CD4-positive, alpha-beta T cell (primary cell): Measurements from ENCODE around the gene CHI3L1. TPM values are rescaled to one million over a fixed set of nuclear protein-coding genes. Genes with fewer than 3 reads are reported as not detected.

Experiments used
- ATAC-seq: fragments of 200-7000 bp; cut with Tn5 transposase; one replicate; pipeline ENCODE4 v1.10.0; 2022; ENCODE audit warnings: mild to moderate bottlenecking; ENCODE audit not compliant: poor library complexity
- CTCF ChIA-PET: fragments of 350-600 bp; sonication (Branson Sonifier 250); formaldehyde crosslinking; loops from one replicate; lab custom pipeline; 2021; ENCODE audit warnings: antibody characterized with exemption, inconsistent platforms; lab: Charles Lee
- POLR2A ChIA-PET: fragments of 350-600 bp; sonication (Branson Sonifier 250); formaldehyde crosslinking; loops from one replicate; lab custom pipeline; 2021; ENCODE audit warnings: antibody characterized with exemption, inconsistent platforms; lab: Charles Lee
- DNase-seq, 14 experiments: peaks; one replicate each; pipeline ENCODE4 v3.0.0-alpha.2; 2013 to 2020; ENCODE audit warnings: mixed read lengths in 2 of 14
- H3K27ac ChIP-seq, 2 donors: one replicate each; pipeline versions ENCODE4 v1.5.1 to v1.7.0; 2013; ENCODE audit warnings: low read length in 2 of 2, low read depth in 1 of 2, mild to moderate bottlenecking in 1 of 2
- H3K27me3 ChIP-seq, 2 experiments: 1 replicate in 1 of 2; 2 replicates in 1 of 2; pipeline versions ENCODE4 v1.6.1 to v1.7.0; 2013; ENCODE audit warnings: low read length in 2 of 2, control low read depth in 1 of 2, mild to moderate bottlenecking in 1 of 2, moderate library complexity in 1 of 2; ENCODE audit not compliant: insufficient read depth in 2 of 2, control insufficient read depth in 1 of 2
- H3K36me3 ChIP-seq: one replicate; pipeline ENCODE4 v1.6.1; 2013; ENCODE audit warnings: low read length, control low read depth; ENCODE audit not compliant: insufficient read depth
- H3K4me1 ChIP-seq: one replicate; pipeline ENCODE4 v1.6.1; 2013; ENCODE audit warnings: low read length, control low read depth; ENCODE audit not compliant: insufficient read depth
- H3K4me3 ChIP-seq: one replicate; pipeline ENCODE4 v1.5.1; 2013; ENCODE audit warnings: mild to moderate bottlenecking, low read length, moderate library complexity
- H3K9me3 ChIP-seq, 2 experiments: 1 replicate in 1 of 2; 2 replicates in 1 of 2; pipeline versions ENCODE4 v1.6.1 to v1.7.0; 2013; ENCODE audit warnings: low read length in 2 of 2, mild to moderate bottlenecking in 2 of 2, control low read depth in 1 of 2, moderate library complexity in 1 of 2; ENCODE audit not compliant: control insufficient read depth in 1 of 2, insufficient read depth in 1 of 2
- H3K27ac Mint-ChIP-seq: one replicate; pipeline ENCODE4 v1.8.0; 2020; ENCODE audit warnings: mixed read lengths
- H3K27me3 Mint-ChIP-seq: one replicate; pipeline ENCODE4 v1.8.0; 2021; ENCODE audit warnings: mixed read lengths
- H3K36me3 Mint-ChIP-seq: one replicate; pipeline ENCODE4 v1.8.0; 2021; ENCODE audit warnings: low read depth, mixed read lengths
- H3K4me1 Mint-ChIP-seq: one replicate; pipeline ENCODE4 v1.8.0; 2021; ENCODE audit warnings: low read depth, mixed read lengths
- H3K4me3 Mint-ChIP-seq: one replicate; pipeline ENCODE4 v1.8.0; 2020; ENCODE audit warnings: mild to moderate bottlenecking, mixed read lengths
- H3K9me3 Mint-ChIP-seq: one replicate; pipeline ENCODE4 v1.8.0; 2020; ENCODE audit warnings: mixed read lengths
- intact Hi-C, 2 experiments: fragments of 100-400 bp; cut with DNase I in 1 of 2; cut with micrococcal nuclease in 1 of 2; formaldehyde crosslinking; loops; one replicate each; pipeline versions ENCODE4 v1.15.1 to v1.9.0; 2023 to 2025; cut with DNase I, micrococcal nuclease
- total RNA-seq, 174 experiments: library from RNA in 2 of 174; stranded (reverse) in 2 of 174; gene quantifications; one replicate each; pipeline ENCODE4 v1.2.3 and lab custom pipeline; 2021 to 2026
- TF ChIP-seq, protein P1 (sequence below): fragments of 200-600 bp; IDR thresholded peaks from one replicate; pipeline ENCODE4 v1.8.0; 2022; ENCODE audit warnings: antibody characterized with exemption, mild to moderate bottlenecking

The CHI3L1 gene
- total RNA-seq, 2 experiments from 2014 or later: not detected

GRCh38 chr1:203183828-203184227 lies 2.7 kb downstream of the CHI3L1 start:
- DNase-seq (no peak), ATAC-seq (no peak)
- no peaks in the 10 kb centered on the region for H3K36me3 Mint-ChIP-seq
- no peaks in the 10 kb centered on the region for H3K9me3 Mint-ChIP-seq
- no peaks in the 10 kb centered on the region for H3K27me3 ChIP-seq
- no peaks in the 10 kb centered on the region for H3K4me1 Mint-ChIP-seq
- intact Hi-C loops: no loop called here
- no peaks in the 10 kb centered on the region for H3K4me1 ChIP-seq
- no peaks in the 10 kb centered on the region for H3K27me3 Mint-ChIP-seq
- no peaks in the 10 kb centered on the region for H3K36me3 ChIP-seq
- no peak overlapping the region for H3K27ac Mint-ChIP-seq
- no peaks in the 10 kb centered on the region for H3K9me3 ChIP-seq
- TF ChIP-seq, protein P1, sequence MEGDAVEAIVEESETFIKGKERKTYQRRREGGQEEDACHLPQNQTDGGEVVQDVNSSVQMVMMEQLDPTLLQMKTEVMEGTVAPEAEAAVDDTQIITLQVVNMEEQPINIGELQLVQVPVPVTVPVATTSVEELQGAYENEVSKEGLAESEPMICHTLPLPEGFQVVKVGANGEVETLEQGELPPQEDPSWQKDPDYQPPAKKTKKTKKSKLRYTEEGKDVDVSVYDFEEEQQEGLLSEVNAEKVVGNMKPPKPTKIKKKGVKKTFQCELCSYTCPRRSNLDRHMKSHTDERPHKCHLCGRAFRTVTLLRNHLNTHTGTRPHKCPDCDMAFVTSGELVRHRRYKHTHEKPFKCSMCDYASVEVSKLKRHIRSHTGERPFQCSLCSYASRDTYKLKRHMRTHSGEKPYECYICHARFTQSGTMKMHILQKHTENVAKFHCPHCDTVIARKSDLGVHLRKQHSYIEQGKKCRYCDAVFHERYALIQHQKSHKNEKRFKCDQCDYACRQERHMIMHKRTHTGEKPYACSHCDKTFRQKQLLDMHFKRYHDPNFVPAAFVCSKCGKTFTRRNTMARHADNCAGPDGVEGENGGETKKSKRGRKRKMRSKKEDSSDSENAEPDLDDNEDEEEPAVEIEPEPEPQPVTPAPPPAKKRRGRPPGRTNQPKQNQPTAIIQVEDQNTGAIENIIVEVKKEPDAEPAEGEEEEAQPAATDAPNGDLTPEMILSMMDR: no peak
- ChIA-PET POLR2A (no interaction called here), CTCF (no interaction called here)
- H3K27ac ChIP-seq: no peak overlapping the region
- H3K4me3 Mint-ChIP-seq: no peak overlapping the region
- H3K4me3 ChIP-seq: no peak overlapping the region

GRCh38 chr1:203182387-203182953 lies 4.0 kb downstream of the CHI3L1 start:
- no peak overlapping the region for H3K4me3 Mint-ChIP-seq
- Histone ChIP-seq H3K4me3 (no peak overlapping the region), H3K4me1 (no peaks in the 10 kb centered on the region), H3K36me3 (no peaks in the 10 kb centered on the region), H3K27ac (no peak overlapping the region), H3K9me3 (no peaks in the 10 kb centered on the region), H3K27me3 (no peaks in the 10 kb centered on the region)
- intact Hi-C loops: no loop called here
- H3K36me3 Mint-ChIP-seq: no peaks in the 10 kb centered on the region
- H3K27ac Mint-ChIP-seq: no peak overlapping the region
- no peaks in the 10 kb centered on the region for H3K9me3 Mint-ChIP-seq
- CTCF ChIA-PET: no interaction called here
- POLR2A ChIA-PET: no interaction called here
- ATAC-seq (no peak), DNase-seq (no peak)
- no peaks in the 10 kb centered on the region for H3K27me3 Mint-ChIP-seq
- no peaks in the 10 kb centered on the region for H3K4me1 Mint-ChIP-seq
- TF ChIP-seq, protein P1: no peak

- CTCF ChIA-PET: no interaction called here
- H3K4me3 Mint-ChIP-seq: no peak overlapping the region
- DNase-seq: no peak
- H3K4me1 Mint-ChIP-seq: no peaks in the 10 kb centered on the region
- H3K27ac Mint-ChIP-seq: no peak overlapping the region
- Histone ChIP-seq H3K4me3 (no peak overlapping the region), H3K36me3 (no peaks in the 10 kb centered on the region), H3K27me3 (no peaks in the 10 kb centered on the region), H3K4me1 (no peaks in the 10 kb centered on the region), H3K27ac (no peak overlapping the region), H3K9me3 (no peaks in the 10 kb centered on the region)
- POLR2A ChIA-PET: no interaction called here
- no peak for ATAC-seq
- no peaks in the 10 kb centered on the region for H3K9me3 Mint-ChIP-seq
- H3K27me3 Mint-ChIP-seq: peaks cover 1% of the 10 kb centered on the region
- H3K36me3 Mint-ChIP-seq: no peaks in the 10 kb centered on the region
- intact Hi-C loops: no loop called here
- TF ChIP-seq, protein P1: no peak
Measured at GRCh38 chr1:203181586-203182386, 4.7 kb downstream of the CHI3L1 start.
